Stimulated activated naive CD8-positive, alpha-beta T cell treated with anti-CD3 and anti-CD28 coated beads, Interleukin-15, Interleukin-2, amounts not matched to agents 100 ng/mL and 50 ng/mL, for 24 hours (primary cell): ENCODE data around the gene USP25.
"Not testable (repeated sequence)": the region's sequence is repeated elsewhere in the genome, so short reads cannot be mapped to it uniquely, and the experiment has no call there.

Experiments used
- H3K27ac Mint-ChIP-seq: one replicate; pipeline ENCODE4 v1.8.0; 2021; ENCODE audit warnings: mild to moderate bottlenecking, mixed read lengths
- H3K27me3 Mint-ChIP-seq: one replicate; pipeline ENCODE4 v1.8.0; 2021; ENCODE audit warnings: mixed read lengths
- H3K36me3 Mint-ChIP-seq: one replicate; pipeline ENCODE4 v1.8.0; 2021; ENCODE audit warnings: low read depth, mixed read lengths
- H3K4me1 Mint-ChIP-seq: one replicate; pipeline ENCODE4 v1.8.0; 2021; ENCODE audit warnings: low read depth, mixed read lengths
- H3K4me3 Mint-ChIP-seq: one replicate; pipeline ENCODE4 v1.8.0; 2021; ENCODE audit warnings: mild to moderate bottlenecking, mixed read lengths
- H3K9me3 Mint-ChIP-seq: one replicate; pipeline ENCODE4 v1.8.0; 2021; ENCODE audit warnings: mixed read lengths

USP25 gene

GRCh38 chr21:15722591-15723324 lies 7.0 kb upstream of the USP25 start:
- Mint-ChIP-seq H3K27me3 (no peaks in the 10 kb centered on the region), H3K36me3 (no peaks in the 10 kb centered on the region), H3K4me3 (no peak overlapping the region), H3K9me3 (no peaks in the 10 kb centered on the region), H3K27ac (no peak overlapping the region), H3K4me1 (no peaks in the 10 kb centered on the region)

GRCh38 chr21:15725949-15726348 lies 3.8 kb upstream of the USP25 start:
- peaks cover 6% of the 10 kb centered on the region for H3K4me1 Mint-ChIP-seq
- H3K36me3 Mint-ChIP-seq, result no peaks in the 10 kb centered on the region

GRCh38 chr21:15728046-15728445 lies 1.7 kb upstream of the USP25 start:
- no peaks in the 10 kb centered on the region for H3K36me3 Mint-ChIP-seq
- H3K27me3 Mint-ChIP-seq, result peaks cover 3% of the 10 kb centered on the region
- H3K4me3 Mint-ChIP-seq, result no peak overlapping the region
- peaks cover 27% of the 10 kb centered on the region for H3K4me1 Mint-ChIP-seq
- no peaks in the 10 kb centered on the region for H3K9me3 Mint-ChIP-seq
- H3K27ac Mint-ChIP-seq, result no peak overlapping the region

More at GRCh38 chr21:15725949-15726348, 3.8 kb upstream of the USP25 start:
- Mint-ChIP-seq H3K4me3 (no peak overlapping the region), H3K9me3 (no peaks in the 10 kb centered on the region), H3K27ac (no peak overlapping the region), H3K27me3 (peaks cover 3% of the 10 kb centered on the region)

GRCh38 chr21:15729346-15729673 lies 472 bp upstream of the USP25 start:
- no peaks in the 10 kb centered on the region for H3K36me3 Mint-ChIP-seq
- no peak overlapping the region for H3K27ac Mint-ChIP-seq
- peak overlapping the region; percentile 68 for H3K4me3 Mint-ChIP-seq
- no peaks in the 10 kb centered on the region for H3K9me3 Mint-ChIP-seq
- H3K27me3 Mint-ChIP-seq, result peaks cover 3% of the 10 kb centered on the region
- peaks cover 40% of the 10 kb centered on the region for H3K4me1 Mint-ChIP-seq

- Mint-ChIP-seq H3K27me3 (peaks cover 3% of the 10 kb centered on the region), H3K36me3 (no peaks in the 10 kb centered on the region), H3K4me1 (peaks cover 53% of the 10 kb centered on the region), H3K27ac (peak overlapping the region; percentile 79), H3K9me3 (no peaks in the 10 kb centered on the region), H3K4me3 (peak overlapping the region; percentile 89)
Observed at GRCh38 chr21:15730484-15731242, 881 bp downstream of the USP25 start.

GRCh38 chr21:15731243-15731613 lies 1.4 kb downstream of the USP25 start:
- no peaks in the 10 kb centered on the region for H3K9me3 Mint-ChIP-seq
- H3K27ac Mint-ChIP-seq, result peak overlapping the region; percentile 79
- H3K4me3 Mint-ChIP-seq, result peak overlapping the region; percentile 89
- H3K4me1 Mint-ChIP-seq, result peaks cover 59% of the 10 kb centered on the region
- peaks cover 3% of the 10 kb centered on the region for H3K27me3 Mint-ChIP-seq
- H3K36me3 Mint-ChIP-seq, result no peaks in the 10 kb centered on the region

- Mint-ChIP-seq H3K4me3 (peak overlapping the region; percentile 89), H3K9me3 (no peaks in the 10 kb centered on the region), H3K36me3 (no peaks in the 10 kb centered on the region), H3K4me1 (peaks cover 69% of the 10 kb centered on the region), H3K27ac (peak overlapping the region; percentile 49), H3K27me3 (peaks cover 3% of the 10 kb centered on the region)
Observed at GRCh38 chr21:15732290-15732995, 2.7 kb downstream of the USP25 start.

GRCh38 chr21:15732996-15733329 lies 3.2 kb downstream of the USP25 start:
- H3K36me3 Mint-ChIP-seq, result peaks cover 3% of the 10 kb centered on the region
- H3K4me1 Mint-ChIP-seq, result peaks cover 74% of the 10 kb centered on the region
- H3K27me3 Mint-ChIP-seq, result peaks cover 3% of the 10 kb centered on the region
- peak overlapping the region; percentile 79 for H3K4me3 Mint-ChIP-seq
- H3K27ac Mint-ChIP-seq, result peak overlapping the region; percentile 60
- no peaks in the 10 kb centered on the region for H3K9me3 Mint-ChIP-seq

- Mint-ChIP-seq H3K27me3 (no peaks in the 10 kb centered on the region), H3K4me1 (peaks cover 93% of the 10 kb centered on the region), H3K27ac (peak overlapping the region; percentile 69), H3K4me3 (peak overlapping the region; percentile 58), H3K36me3 (peaks cover 6% of the 10 kb centered on the region), H3K9me3 (no peaks in the 10 kb centered on the region)
Observed at GRCh38 chr21:15735409-15735808, 5.6 kb downstream of the USP25 start.

- H3K27me3 Mint-ChIP-seq, H3K36me3 Mint-ChIP-seq, H3K9me3 Mint-ChIP-seq: not testable (repeated sequence)
- Mint-ChIP-seq H3K27ac (peak overlapping the region; percentile 0), H3K4me3 (peak overlapping the region; percentile 57), H3K4me1 (peaks cover 98% of the 10 kb centered on the region)
Observed at GRCh38 chr21:15735931-15736330, 6.1 kb downstream of the USP25 start.

- H3K4me3 Mint-ChIP-seq, H3K27ac Mint-ChIP-seq, H3K27me3 Mint-ChIP-seq, H3K9me3 Mint-ChIP-seq: not testable (repeated sequence)
- H3K36me3 Mint-ChIP-seq, result peaks cover 21% of the 10 kb centered on the region
- peaks cover 91% of the 10 kb centered on the region for H3K4me1 Mint-ChIP-seq
Observed at GRCh38 chr21:15738779-15739178, 9.0 kb downstream of the USP25 start.

GRCh38 chr21:15740383-15740782 lies 10.6 kb downstream of the USP25 start:
- Mint-ChIP-seq H3K4me3 (no peak overlapping the region), H3K27ac (peak overlapping the region; percentile 16), H3K27me3 (no peaks in the 10 kb centered on the region), H3K9me3 (no peaks in the 10 kb centered on the region), H3K4me1 (peaks cover 80% of the 10 kb centered on the region), H3K36me3 (peaks cover 24% of the 10 kb centered on the region)

- no peak overlapping the region for H3K4me3 Mint-ChIP-seq
- H3K9me3 Mint-ChIP-seq, result no peaks in the 10 kb centered on the region
- no peaks in the 10 kb centered on the region for H3K27me3 Mint-ChIP-seq
- peaks cover 30% of the 10 kb centered on the region for H3K36me3 Mint-ChIP-seq
- no peak overlapping the region for H3K27ac Mint-ChIP-seq
- H3K4me1 Mint-ChIP-seq, result peaks cover 75% of the 10 kb centered on the region
Observed at GRCh38 chr21:15741510-15741909, 11.7 kb downstream of the USP25 start.

- H3K27me3 Mint-ChIP-seq, result no peaks in the 10 kb centered on the region
- peaks cover 30% of the 10 kb centered on the region for H3K36me3 Mint-ChIP-seq
- H3K9me3 Mint-ChIP-seq, result no peaks in the 10 kb centered on the region
- no peak overlapping the region for H3K4me3 Mint-ChIP-seq
- H3K4me1 Mint-ChIP-seq, result peaks cover 68% of the 10 kb centered on the region
- H3K27ac Mint-ChIP-seq, result peak overlapping the region; percentile 62
Observed at GRCh38 chr21:15742052-15742670, 12.4 kb downstream of the USP25 start.

GRCh38 chr21:15742694-15743093 lies 12.9 kb downstream of the USP25 start:
- Mint-ChIP-seq H3K9me3 (no peaks in the 10 kb centered on the region), H3K27me3 (no peaks in the 10 kb centered on the region), H3K36me3 (peaks cover 30% of the 10 kb centered on the region), H3K4me1 (peaks cover 67% of the 10 kb centered on the region), H3K27ac (no peak overlapping the region), H3K4me3 (no peak overlapping the region)
